Fibroblast of pulmonary artery (primary cell): ENCODE data around the gene ANKRD34B.

Source experiments
- DNase-seq: peaks from one replicate; pipeline ENCODE4 v3.0.0-alpha.2; 2010; ENCODE audit warnings: low read depth
- H3K4me3 ChIP-seq: replicated peaks from 2 replicates; pipeline ENCODE4 v1.5.1; 2011; ENCODE audit warnings: low read depth, mild to moderate bottlenecking, control low read depth, low read length, moderate library complexity
- CTCF ChIP-seq: IDR thresholded peaks from 2 replicates; pipeline ENCODE4 v1.5.1; 2011; ENCODE audit warnings: mild to moderate bottlenecking, control low read depth, low read length, inconsistent platforms; ENCODE audit errors: missing control alignments

The ANKRD34B gene

DNA sequence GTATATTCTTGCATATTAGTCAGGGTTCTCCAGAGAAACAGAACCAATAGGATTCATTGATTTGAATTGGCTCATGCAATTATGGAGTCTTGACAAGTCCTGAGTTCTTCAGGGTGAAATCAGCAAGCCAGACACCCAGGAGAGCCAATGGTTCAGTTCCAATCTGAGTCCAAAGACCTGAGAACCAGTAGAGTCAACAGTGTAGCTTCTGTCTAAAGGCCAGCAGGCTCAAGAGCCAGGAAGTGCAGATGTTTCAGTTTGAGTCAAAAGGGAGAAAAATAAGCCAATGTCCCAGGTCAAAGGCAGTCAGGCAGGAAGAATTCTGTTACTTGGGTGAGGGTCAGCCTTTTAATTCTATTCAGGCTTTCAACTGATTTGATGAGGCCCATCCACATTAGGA is 37.8 kb upstream of the ANKRD34B start:
- TF ChIP-seq CTCF: no peak
- no peak overlapping the region for H3K4me3 ChIP-seq
- no peak for DNase-seq

- no peak for DNase-seq
- H3K4me3 ChIP-seq: no peak overlapping the region
- no peak for TF ChIP-seq CTCF
Measured at GRCh38 chr5:80607343-80607742, 37.3 kb upstream of the ANKRD34B start.

- TF ChIP-seq CTCF: no peak
- no peak for DNase-seq
- H3K4me3 ChIP-seq: no peak overlapping the region
Measured at GRCh38 chr5:80600943-80601693, 31.0 kb upstream of the ANKRD34B start.

DNA sequence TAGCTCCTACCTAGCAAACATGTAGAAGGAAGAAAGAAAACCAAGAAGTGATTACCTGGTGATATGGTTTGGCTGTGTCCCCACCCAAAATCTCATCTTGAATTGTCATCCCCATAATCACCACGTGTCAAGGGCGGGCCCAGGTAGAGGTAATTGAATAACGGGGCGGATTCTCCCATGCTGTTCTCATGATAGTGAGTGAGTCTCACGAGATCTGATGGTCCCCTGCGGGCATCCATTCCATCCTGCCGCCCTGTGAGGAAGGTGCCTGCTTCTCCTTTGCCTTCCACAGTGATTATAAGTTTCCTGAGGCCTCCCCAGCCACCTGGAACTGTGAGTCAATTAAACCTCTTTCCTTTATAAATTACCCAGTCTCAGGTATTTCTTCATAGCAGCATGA is 27.4 kb upstream of the ANKRD34B start:
- no peak for TF ChIP-seq CTCF
- DNase-seq: no peak
- H3K4me3 ChIP-seq: no peak overlapping the region

- TF ChIP-seq CTCF: no peak
- DNase-seq: no peak
- H3K4me3 ChIP-seq: no peak overlapping the region
Measured at GRCh38 chr5:80594810-80595209, 24.7 kb upstream of the ANKRD34B start.

DNA sequence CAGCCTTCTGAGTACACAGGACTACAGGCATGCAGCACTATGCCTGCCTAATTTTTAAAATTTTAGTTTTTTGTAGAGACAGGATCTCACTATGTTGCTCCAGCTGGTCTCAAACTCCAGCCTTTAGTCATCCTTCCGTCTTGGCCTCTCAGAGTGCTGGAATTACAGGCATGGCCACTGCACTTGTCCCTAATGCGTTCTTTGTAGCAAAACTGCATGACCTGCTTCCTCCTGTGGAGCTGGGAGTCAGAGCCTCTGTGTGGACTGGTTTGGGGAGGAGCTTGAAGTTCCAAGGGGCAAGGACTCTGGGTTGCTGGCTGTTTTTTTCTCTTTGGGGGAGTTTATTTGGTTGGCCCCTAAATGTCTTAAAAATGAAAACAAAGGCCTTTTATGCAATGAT is 22.7 kb upstream of the ANKRD34B start:
- H3K4me3 ChIP-seq: no peak overlapping the region
- no peak for TF ChIP-seq CTCF
- DNase-seq: no peak

DNA sequence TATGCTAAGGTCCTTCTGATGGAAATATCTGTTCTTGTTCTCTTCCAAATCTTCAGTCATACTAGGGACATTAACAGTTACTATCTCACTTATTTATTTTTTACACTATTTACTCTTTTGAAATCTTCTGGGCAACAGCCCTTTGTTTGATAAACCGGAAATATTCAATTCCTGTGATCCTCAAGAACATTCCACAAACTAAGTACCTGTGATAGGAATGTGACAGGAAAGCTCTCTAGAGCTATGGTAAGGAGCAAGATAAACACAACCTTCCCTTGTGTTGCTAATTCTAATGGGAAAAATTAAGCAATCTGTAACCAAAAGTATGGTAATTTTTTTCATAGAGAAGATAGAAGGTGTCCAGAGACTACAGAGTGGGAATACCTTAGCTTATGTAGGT is 22.0 kb upstream of the ANKRD34B start:
- no peak overlapping the region for H3K4me3 ChIP-seq
- TF ChIP-seq CTCF: no peak
- DNase-seq: no peak
